ENCODE results near the gene NAV2. TPM values are rescaled to one million over a fixed set of nuclear protein-coding genes. Genes with fewer than 3 reads are reported as not detected.

NAV2 gene
- total RNA-seq, 1 experiment from 2014 or later, result 46.3 TPM

DNA sequence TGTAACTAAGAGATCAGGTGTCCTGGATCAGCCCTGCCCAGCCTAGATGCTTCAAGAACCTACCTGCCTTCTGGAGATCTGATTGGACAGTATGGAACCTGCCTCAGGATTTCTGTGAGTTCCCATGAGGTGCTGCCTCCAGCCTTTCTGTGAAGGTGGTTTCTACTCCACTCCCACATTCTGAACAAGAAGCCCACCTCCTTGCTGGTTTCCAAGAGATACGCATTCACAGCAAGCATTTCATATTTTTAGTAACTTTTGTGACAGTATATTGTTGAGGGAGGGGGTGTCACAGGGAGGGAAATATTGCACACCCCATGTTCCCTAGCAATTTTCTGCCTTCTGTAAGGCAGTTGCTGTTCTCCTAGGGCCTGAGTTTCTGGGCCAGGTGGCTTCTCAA is 204.4 kb downstream of the NAV2 start:
- no peak overlapping the region for H2BK20ac ChIP-seq (ENCODE audit: low read depth, low read length, poor library complexity, severe bottlenecking)
- H3K23ac ChIP-seq (ENCODE audit: insufficient read length, low read depth, low read length), result no peak overlapping the region
- no peak overlapping the region for H2BK120ac ChIP-seq (ENCODE audit: low read depth, low read length, poor library complexity, severe bottlenecking)
- no peak overlapping the region for H4K8ac ChIP-seq (replicated peaks; ENCODE audit: insufficient read length, low read depth, low read length)
- Mint-ChIP-seq H3K9me3 (no peaks in the 10 kb centered on the region), H3K27ac (no peak overlapping the region), H3K4me1 (peaks cover 29 to 30% of the 10 kb centered on the region in 2 experiments), H3K4me3 (no peak overlapping the region), H3K36me3 (ENCODE audit: insufficient read depth in 1 of 3, low read depth in 3 of 3) (peaks cover 18 to 39% (median 30%) of the 10 kb centered on the region in 3 experiments), H3K27me3 (ENCODE audit: low read depth) (no peaks in the 10 kb centered on the region)
- H3K4me2 ChIP-seq (ENCODE audit: insufficient read depth, insufficient read length, low read length), result no peak overlapping the region
- no peaks in the 10 kb centered on the region for H3K79me2 ChIP-seq (ENCODE audit: insufficient read depth, low read length)
- H3K14ac ChIP-seq (ENCODE audit: insufficient read depth, low read length), result no peak overlapping the region
- H2AK5ac ChIP-seq (ENCODE audit: insufficient read length, low read length), result no peak overlapping the region
- H4K5ac ChIP-seq (ENCODE audit: insufficient read length, low read depth, low read length), result no peak overlapping the region
- no peaks in the 10 kb centered on the region for H3K9me3 ChIP-seq (ENCODE audit: control insufficient read depth, low read depth, low read length)
- H4K91ac ChIP-seq (ENCODE audit: insufficient read length, low read depth, low read length), result no peak overlapping the region
- no peak overlapping the region for H2BK15ac ChIP-seq (ENCODE audit: low read depth, low read length)
- no peak overlapping the region for H3K27ac ChIP-seq (ENCODE audit: insufficient read length, low read depth, low read length)
- no peak overlapping the region for H3T11ph ChIP-seq (ENCODE audit: low read length)
- no peak overlapping the region for H2AFZ ChIP-seq (ENCODE audit: low read length)
- H3K79me1 ChIP-seq (ENCODE audit: insufficient read depth, low read depth, low read length, poor library complexity, severe bottlenecking), result no peaks in the 10 kb centered on the region
- no peaks in the 10 kb centered on the region for H4K20me1 ChIP-seq (ENCODE audit: control insufficient read depth, insufficient read depth, insufficient read length)
- H3K18ac ChIP-seq (ENCODE audit: insufficient read length, low read depth, low read length), result no peak overlapping the region
- H3K23me2 ChIP-seq (ENCODE audit: insufficient read length, low read depth, low read length, poor library complexity, severe bottlenecking), result no peaks in the 10 kb centered on the region
- WGBS (ENCODE audit: extremely low coverage, insufficient read length, low lambda C conversion rate), result no CpG with 5 or more reads among the region's 1 CpG
- H2BK5ac ChIP-seq (ENCODE audit: insufficient read length, low read length), result no peak overlapping the region
- no peak for DNase-seq
- H2BK12ac ChIP-seq (ENCODE audit: insufficient read length, low read depth, low read length), result no peak overlapping the region
- TF ChIP-seq, protein P1, sequence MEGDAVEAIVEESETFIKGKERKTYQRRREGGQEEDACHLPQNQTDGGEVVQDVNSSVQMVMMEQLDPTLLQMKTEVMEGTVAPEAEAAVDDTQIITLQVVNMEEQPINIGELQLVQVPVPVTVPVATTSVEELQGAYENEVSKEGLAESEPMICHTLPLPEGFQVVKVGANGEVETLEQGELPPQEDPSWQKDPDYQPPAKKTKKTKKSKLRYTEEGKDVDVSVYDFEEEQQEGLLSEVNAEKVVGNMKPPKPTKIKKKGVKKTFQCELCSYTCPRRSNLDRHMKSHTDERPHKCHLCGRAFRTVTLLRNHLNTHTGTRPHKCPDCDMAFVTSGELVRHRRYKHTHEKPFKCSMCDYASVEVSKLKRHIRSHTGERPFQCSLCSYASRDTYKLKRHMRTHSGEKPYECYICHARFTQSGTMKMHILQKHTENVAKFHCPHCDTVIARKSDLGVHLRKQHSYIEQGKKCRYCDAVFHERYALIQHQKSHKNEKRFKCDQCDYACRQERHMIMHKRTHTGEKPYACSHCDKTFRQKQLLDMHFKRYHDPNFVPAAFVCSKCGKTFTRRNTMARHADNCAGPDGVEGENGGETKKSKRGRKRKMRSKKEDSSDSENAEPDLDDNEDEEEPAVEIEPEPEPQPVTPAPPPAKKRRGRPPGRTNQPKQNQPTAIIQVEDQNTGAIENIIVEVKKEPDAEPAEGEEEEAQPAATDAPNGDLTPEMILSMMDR (conservative IDR thresholded peaks at IDR 0.05), result no peak
- H3K27me3 ChIP-seq (ENCODE audit: insufficient read depth, low read length), result no peaks in the 10 kb centered on the region; the same call in 1 of the 2 replicates
- H3K4me1 ChIP-seq (ENCODE audit: insufficient read depth, low read length), result peaks cover 16% of the 10 kb centered on the region
- H3K9ac ChIP-seq (ENCODE audit: extremely low read depth, insufficient read length, low read length), result no peak overlapping the region
- no peak overlapping the region for H3K4ac ChIP-seq (ENCODE audit: low read depth, low read length)
- no peak overlapping the region for H3K56ac ChIP-seq (ENCODE audit: insufficient read length, low read depth, low read length)
